Stimulated activated naive CD8-positive, alpha-beta T cell treated with anti-CD3 and anti-CD28 coated beads, Interleukin-15, Interleukin-2, amounts not matched to agents 100 ng/mL and 50 ng/mL, for 24 hours (primary cell): ENCODE results near the gene TUNAR.
"Not testable (repeated sequence)": the region's sequence is repeated elsewhere in the genome, so short reads cannot be mapped to it uniquely, and the experiment has no call there.

Experiments used
- H3K27ac Mint-ChIP-seq: one replicate; pipeline ENCODE4 v1.8.0; 2021; ENCODE audit warnings: mild to moderate bottlenecking, mixed read lengths
- H3K27me3 Mint-ChIP-seq: one replicate; pipeline ENCODE4 v1.8.0; 2021; ENCODE audit warnings: mixed read lengths
- H3K36me3 Mint-ChIP-seq: one replicate; pipeline ENCODE4 v1.8.0; 2021; ENCODE audit warnings: low read depth, mixed read lengths
- H3K4me1 Mint-ChIP-seq: one replicate; pipeline ENCODE4 v1.8.0; 2021; ENCODE audit warnings: low read depth, mixed read lengths
- H3K4me3 Mint-ChIP-seq: one replicate; pipeline ENCODE4 v1.8.0; 2021; ENCODE audit warnings: mild to moderate bottlenecking, mixed read lengths
- H3K9me3 Mint-ChIP-seq: one replicate; pipeline ENCODE4 v1.8.0; 2021; ENCODE audit warnings: mixed read lengths

The TUNAR gene

DNA sequence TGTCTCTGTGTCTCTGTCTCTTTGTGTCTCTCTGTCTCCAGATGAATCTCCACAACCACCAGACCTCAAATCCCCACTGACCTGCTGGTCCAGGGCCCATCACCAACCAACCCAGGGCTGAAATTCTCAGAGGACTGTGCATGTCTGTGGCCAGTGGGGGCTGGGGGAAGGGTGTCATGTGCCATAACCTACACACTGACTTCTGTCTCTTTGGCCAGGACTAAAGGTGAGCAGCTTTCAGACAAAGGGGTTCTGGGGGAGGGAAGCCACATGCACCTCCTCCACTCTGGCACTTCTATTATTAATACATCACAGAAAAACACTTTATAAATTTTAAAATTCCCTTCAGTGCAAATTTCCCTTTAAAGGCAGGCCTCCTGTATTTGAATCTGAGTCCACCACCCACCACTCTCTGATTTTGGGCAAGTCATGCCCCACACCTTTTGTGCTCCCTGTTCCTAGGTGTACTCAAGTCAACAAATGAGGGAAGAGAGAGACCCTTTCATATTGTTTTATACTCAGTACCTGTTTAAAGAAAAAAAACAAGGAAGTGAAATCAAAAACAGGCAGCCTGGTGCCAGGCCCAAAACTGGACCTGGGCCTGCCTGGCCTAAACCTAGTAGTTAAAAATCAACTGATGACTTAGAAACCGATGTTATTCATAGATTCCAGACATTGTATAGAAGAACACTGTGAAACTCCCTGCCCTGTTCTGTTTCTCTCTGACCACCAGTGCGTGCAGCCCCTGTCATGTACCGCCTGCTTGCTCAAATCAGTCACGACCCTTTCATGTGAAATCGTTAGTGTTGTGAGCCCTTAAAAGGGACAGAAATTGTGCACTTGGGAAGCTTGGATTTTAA, 80.2 kb downstream of the TUNAR start:
- Mint-ChIP-seq H3K27me3 (peaks cover 7% of the 10 kb centered on the region), H3K4me1 (no peaks in the 10 kb centered on the region), H3K27ac (no peak overlapping the region), H3K4me3 (no peak overlapping the region), H3K9me3 (no peaks in the 10 kb centered on the region), H3K36me3 (no peaks in the 10 kb centered on the region)

GRCh38 chr14:95958105-95958504, 81.5 kb downstream of the TUNAR start:
- no peaks in the 10 kb centered on the region for H3K4me1 Mint-ChIP-seq

GRCh38 chr14:95959317-95959716, 82.7 kb downstream of the TUNAR start:
- no peaks in the 10 kb centered on the region for H3K4me1 Mint-ChIP-seq
- no peak overlapping the region for H3K27ac Mint-ChIP-seq
- no peak overlapping the region for H3K4me3 Mint-ChIP-seq
- H3K36me3 Mint-ChIP-seq: no peaks in the 10 kb centered on the region
- no peaks in the 10 kb centered on the region for H3K27me3 Mint-ChIP-seq
- no peaks in the 10 kb centered on the region for H3K9me3 Mint-ChIP-seq

More at GRCh38 chr14:95958105-95958504, 81.5 kb downstream of the TUNAR start:
- Mint-ChIP-seq H3K27me3 (peaks cover 4% of the 10 kb centered on the region), H3K36me3 (no peaks in the 10 kb centered on the region), H3K9me3 (no peaks in the 10 kb centered on the region), H3K4me3 (no peak overlapping the region), H3K27ac (no peak overlapping the region)

DNA sequence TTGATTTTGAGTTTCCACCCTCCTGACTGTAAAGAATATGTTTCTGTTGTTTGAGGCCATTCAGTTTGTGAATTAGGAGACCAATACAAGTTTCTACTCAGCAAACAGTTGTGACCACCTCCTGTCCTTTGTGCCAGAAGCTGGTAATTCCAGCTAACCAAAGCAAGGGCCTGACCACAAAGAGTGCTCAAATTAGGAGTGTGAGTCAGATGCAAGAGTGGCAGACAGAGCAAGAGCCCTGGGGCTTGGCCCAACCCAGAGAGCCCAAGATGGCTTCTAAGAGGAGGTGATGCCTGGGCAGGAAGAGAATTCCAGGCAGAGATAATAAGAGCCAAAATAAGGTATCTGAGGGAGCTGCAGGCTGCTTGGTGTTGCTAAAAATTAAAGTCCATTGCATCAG, 84.8 kb downstream of the TUNAR start:
- H3K27ac Mint-ChIP-seq: no peak overlapping the region
- H3K4me3 Mint-ChIP-seq: no peak overlapping the region

GRCh38 chr14:95964901-95965300, 88.3 kb downstream of the TUNAR start:
- no peaks in the 10 kb centered on the region for H3K36me3 Mint-ChIP-seq
- H3K4me3 Mint-ChIP-seq: no peak overlapping the region
- no peak overlapping the region for H3K27ac Mint-ChIP-seq
- no peaks in the 10 kb centered on the region for H3K9me3 Mint-ChIP-seq
- no peaks in the 10 kb centered on the region for H3K27me3 Mint-ChIP-seq
- H3K4me1 Mint-ChIP-seq: no peaks in the 10 kb centered on the region

More for the DNA sequence above, 84.8 kb downstream of the TUNAR start:
- no peaks in the 10 kb centered on the region for H3K4me1 Mint-ChIP-seq
- no peaks in the 10 kb centered on the region for H3K36me3 Mint-ChIP-seq
- no peaks in the 10 kb centered on the region for H3K27me3 Mint-ChIP-seq
- H3K9me3 Mint-ChIP-seq: no peaks in the 10 kb centered on the region

- not testable (repeated sequence) for H3K4me1 Mint-ChIP-seq, H3K27me3 Mint-ChIP-seq, H3K36me3 Mint-ChIP-seq, H3K9me3 Mint-ChIP-seq, H3K4me3 Mint-ChIP-seq, H3K27ac Mint-ChIP-seq
Measured at GRCh38 chr14:95968048-95968447, 91.4 kb downstream of the TUNAR start.
